ENCODE results near the gene FADS3.
"Not testable (repeated sequence)": the region's sequence is repeated elsewhere in the genome, so short reads cannot be mapped to it uniquely, and the experiment has no call there.

GRCh38 chr11:61882267-61882666 is 9.1 kb downstream of the FADS3 start:
- not testable (repeated sequence) for TF ChIP-seq CTCF, POLR2AphosphoS5, POLR2A (IDR thresholded peaks at IDR 0.05)

Data from prostate gland (tissue), 2 donors.